PFSK-1 (cell line): Measurements from ENCODE around the gene LIMS1.

Experiments
- FOXP2 ChIP-seq: optimal IDR thresholded peaks from 2 replicates; pipeline ENCODE3; 2011; ENCODE audit warnings: borderline replicate concordance, control low read depth, inconsistent platforms; ENCODE audit not compliant: insufficient read depth; ENCODE audit errors: extremely low read length, extremely low read depth
- POLR2AphosphoS5 ChIP-seq: IDR thresholded peaks from 2 replicates; pipeline ENCODE4 v1.6.1; 2012; ENCODE audit warnings: low read depth, mild to moderate bottlenecking, control low read depth, low read length, moderate library complexity
- SIN3A ChIP-seq: IDR thresholded peaks from 2 replicates; pipeline ENCODE4 v1.6.1; 2012; ENCODE audit warnings: mild to moderate bottlenecking, low read length, moderate library complexity, borderline replicate concordance; ENCODE audit not compliant: insufficient read depth
- TAF1 ChIP-seq: IDR thresholded peaks from 2 replicates; pipeline ENCODE4 v1.6.1; 2012; ENCODE audit warnings: low read length, control low read depth, borderline replicate concordance; ENCODE audit not compliant: insufficient read depth
- TF ChIP-seq, protein P1 (sequence below), 2 experiments: IDR thresholded peaks; 2 replicates each; pipeline versions ENCODE4 v1.6.1 to v1.8.0; 2011 to 2012; ENCODE audit warnings: low read depth in 2 of 2, low read length in 2 of 2, control low read depth in 1 of 2, inconsistent platforms in 1 of 2, mild to moderate bottlenecking in 1 of 2, moderate library complexity in 1 of 2; ENCODE audit not compliant: insufficient read depth in 1 of 2

The LIMS1 gene

DNA sequence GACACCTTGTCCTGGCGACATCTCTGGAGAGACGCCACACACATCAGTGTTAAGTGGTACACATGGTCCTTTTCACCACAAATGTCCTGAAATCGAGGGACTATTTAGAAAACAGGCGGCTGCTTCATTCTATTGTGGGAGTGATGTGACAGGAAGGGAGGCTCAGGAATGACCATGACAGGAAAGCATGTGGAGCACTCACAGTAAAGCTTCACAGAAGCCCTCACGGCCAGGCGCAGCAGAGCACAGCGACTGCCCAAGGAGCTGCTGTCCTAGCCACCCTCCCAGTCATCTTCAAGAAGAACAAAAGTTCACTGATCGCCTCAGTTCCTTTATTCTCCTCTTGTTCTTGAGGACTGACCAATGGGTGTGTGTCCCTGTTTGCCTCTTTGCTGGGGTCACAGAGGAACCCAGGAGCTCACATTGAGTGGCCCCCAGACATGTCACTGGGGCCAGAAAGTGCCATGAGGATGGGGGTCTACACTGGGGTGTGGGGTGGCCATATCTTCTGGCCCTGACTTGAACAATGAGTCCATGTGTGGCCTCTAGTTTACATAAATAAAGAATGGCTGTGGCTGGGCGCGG, 100.4 kb downstream of the LIMS1 start:
- TF ChIP-seq, protein P1, sequence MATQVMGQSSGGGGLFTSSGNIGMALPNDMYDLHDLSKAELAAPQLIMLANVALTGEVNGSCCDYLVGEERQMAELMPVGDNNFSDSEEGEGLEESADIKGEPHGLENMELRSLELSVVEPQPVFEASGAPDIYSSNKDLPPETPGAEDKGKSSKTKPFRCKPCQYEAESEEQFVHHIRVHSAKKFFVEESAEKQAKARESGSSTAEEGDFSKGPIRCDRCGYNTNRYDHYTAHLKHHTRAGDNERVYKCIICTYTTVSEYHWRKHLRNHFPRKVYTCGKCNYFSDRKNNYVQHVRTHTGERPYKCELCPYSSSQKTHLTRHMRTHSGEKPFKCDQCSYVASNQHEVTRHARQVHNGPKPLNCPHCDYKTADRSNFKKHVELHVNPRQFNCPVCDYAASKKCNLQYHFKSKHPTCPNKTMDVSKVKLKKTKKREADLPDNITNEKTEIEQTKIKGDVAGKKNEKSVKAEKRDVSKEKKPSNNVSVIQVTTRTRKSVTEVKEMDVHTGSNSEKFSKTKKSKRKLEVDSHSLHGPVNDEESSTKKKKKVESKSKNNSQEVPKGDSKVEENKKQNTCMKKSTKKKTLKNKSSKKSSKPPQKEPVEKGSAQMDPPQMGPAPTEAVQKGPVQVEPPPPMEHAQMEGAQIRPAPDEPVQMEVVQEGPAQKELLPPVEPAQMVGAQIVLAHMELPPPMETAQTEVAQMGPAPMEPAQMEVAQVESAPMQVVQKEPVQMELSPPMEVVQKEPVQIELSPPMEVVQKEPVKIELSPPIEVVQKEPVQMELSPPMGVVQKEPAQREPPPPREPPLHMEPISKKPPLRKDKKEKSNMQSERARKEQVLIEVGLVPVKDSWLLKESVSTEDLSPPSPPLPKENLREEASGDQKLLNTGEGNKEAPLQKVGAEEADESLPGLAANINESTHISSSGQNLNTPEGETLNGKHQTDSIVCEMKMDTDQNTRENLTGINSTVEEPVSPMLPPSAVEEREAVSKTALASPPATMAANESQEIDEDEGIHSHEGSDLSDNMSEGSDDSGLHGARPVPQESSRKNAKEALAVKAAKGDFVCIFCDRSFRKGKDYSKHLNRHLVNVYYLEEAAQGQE (IDR thresholded peaks at IDR 0.05; ENCODE audit: insufficient read depth in 1 of 2, low read depth in 2 of 2, low read length in 2 of 2) = no peak
- TF ChIP-seq TAF1 (no peak), SIN3A (no peak), POLR2AphosphoS5 (no peak)

DNA sequence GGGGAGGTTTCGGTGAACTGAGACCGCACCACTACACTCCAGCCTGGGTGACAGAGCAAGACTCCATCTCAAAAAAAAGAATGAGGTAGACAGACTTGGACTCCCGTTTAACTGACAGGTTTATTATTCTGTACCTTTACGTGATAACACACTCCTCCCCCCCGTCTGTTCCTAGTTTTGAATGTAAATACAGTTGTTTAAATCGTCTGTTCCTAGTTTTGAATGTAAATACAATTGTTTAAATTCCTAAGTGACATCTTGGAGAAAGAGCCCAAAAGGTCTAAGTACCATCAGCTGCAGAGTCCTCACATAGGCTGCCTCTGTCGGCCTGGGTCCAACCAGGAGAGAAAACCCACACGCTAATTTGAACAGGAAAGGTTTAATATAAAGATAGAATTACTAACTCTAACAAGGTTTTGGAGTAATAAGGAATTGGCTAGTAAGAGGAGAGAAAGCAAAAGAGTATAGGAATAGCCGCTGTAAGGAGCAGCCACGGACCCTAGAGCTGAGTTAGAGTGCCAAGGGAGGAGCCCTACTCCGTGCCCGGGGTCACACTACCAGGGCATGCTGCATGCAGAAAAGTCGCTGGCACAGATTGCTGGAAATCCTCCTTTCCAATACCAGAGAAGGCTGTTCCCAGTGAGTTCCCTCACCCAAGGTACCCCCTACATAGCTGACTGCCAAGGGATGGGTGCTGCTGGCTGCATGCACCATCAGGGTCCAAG, 101.5 kb downstream of the LIMS1 start:
- TF ChIP-seq SIN3A = no peak
- TF ChIP-seq FOXP2 = no peak

DNA sequence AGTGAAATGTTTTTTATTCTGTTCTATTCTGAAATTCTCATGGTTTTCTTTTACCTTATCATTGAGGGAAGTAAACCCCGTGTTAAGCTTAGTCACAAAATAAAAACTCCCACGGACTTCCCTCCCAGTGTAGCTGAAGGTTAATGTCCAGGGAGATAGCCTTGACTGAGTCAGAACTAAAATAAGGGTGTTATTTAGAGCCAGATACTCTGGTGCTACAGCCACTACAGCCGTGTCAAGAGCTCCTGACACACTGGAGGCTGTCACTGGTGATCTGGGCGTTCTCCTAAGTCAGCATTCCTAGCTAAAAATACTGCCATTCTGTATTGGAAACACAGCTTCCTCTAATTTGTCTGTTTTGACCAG, 103.0 kb downstream of the LIMS1 start:
- TF ChIP-seq POLR2AphosphoS5 (no peak), FOXP2 (no peak), TAF1 (no peak), SIN3A (no peak)
- TF ChIP-seq, protein P1 (IDR thresholded peaks at IDR 0.05; ENCODE audit: insufficient read depth in 1 of 2, low read depth in 2 of 2, low read length in 2 of 2) = no peak

DNA sequence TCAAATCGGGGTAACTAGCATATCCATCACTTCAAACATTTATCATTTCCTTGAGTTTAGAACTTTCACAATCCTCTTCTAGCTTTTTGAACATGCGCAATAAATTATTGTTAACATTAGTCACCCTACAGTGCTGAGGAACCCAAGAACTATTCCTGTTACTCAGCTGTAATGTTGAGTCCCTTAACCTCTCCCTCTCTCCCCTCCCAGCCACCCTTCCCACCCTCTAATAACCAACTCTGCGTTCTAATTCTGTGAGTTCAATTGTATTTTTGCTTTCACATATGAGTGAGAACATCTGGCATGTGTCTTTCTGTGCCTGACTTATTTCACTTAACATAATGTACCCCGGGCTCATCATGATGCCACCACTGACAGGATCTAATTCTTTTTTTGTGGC, 106.5 kb downstream of the LIMS1 start:
- no peak for TF ChIP-seq SIN3A
- no peak for TF ChIP-seq TAF1

DNA sequence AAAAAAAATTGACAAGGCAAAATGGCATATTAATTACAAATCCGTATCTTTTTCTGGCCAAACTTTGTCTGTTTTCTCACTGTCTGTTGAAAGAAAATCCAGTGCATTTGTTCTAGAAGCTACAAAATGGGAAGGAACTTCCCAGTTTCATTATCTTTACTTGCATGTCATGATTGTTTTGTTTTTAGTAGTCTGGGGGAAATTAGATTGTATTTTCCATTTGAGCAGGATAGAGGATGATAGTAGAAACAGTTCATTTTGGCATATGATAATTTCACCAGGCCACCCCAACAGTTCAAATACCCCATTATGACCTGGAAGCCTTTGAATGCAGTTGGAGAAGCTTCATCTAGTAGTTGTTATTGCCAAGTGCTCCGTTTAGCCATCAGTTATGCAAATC, 107.5 kb downstream of the LIMS1 start:
- no peak for TF ChIP-seq TAF1
- no peak for TF ChIP-seq FOXP2
- TF ChIP-seq SIN3A = no peak
- TF ChIP-seq POLR2AphosphoS5 = no peak
- TF ChIP-seq, protein P1 (IDR thresholded peaks at IDR 0.05; ENCODE audit: insufficient read depth in 1 of 2, low read depth in 2 of 2, low read length in 2 of 2) = no peak

DNA sequence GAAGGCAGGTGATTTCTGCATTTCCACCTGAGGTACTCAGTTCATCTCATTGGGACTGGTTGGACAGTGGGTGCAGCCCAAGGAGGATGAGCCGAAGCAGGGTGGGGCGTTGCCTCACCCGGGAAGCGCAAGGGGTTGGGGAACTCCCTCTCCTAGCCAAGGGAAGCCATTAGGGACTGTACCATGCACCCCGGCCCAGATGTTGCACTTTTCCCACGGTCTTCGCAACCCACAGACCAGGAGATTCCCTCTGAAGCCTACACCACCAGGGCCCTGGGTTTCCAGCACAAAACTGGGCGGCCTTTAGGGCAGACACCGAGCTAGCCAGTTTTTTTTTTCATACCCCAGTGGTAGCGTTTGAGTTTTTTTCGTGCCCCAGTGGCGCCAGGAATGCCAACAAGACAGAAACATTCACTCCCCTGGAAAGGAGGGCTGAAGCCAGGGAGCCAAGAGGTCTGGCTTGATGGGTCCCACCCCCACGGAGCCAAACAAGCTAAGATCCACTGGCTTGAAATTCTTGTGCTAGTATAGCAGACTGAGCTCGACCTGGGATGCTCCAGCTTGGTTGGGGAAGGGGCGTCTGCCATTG, 109.1 kb downstream of the LIMS1 start:
- no peak for TF ChIP-seq SIN3A
- TF ChIP-seq TAF1 = no peak
- TF ChIP-seq, protein P1 (IDR thresholded peaks at IDR 0.05; ENCODE audit: insufficient read depth in 1 of 2, low read depth in 2 of 2, low read length in 2 of 2) = no peak
- TF ChIP-seq FOXP2 = no peak
- TF ChIP-seq POLR2AphosphoS5 = no peak
